HTR-8/SVneo (cell line): Measurements from ENCODE around the gene SRI.
"Not testable (repeated sequence)": the region's sequence is repeated elsewhere in the genome, so short reads cannot be mapped to it uniquely, and the experiment has no call there.

Experiments used
- DNase-seq: peaks from one replicate; pipeline ENCODE4 v3.0.0; 2011; ENCODE audit warnings: low spot score, mixed read lengths; ENCODE audit not compliant: insufficient read length
- FAIRE-seq: peaks from 2 replicates; lab custom pipeline; 2011; peaks lifted over from hg19 to GRCh38; lab: Jason Lieb, UNC

Gene SRI

DNA sequence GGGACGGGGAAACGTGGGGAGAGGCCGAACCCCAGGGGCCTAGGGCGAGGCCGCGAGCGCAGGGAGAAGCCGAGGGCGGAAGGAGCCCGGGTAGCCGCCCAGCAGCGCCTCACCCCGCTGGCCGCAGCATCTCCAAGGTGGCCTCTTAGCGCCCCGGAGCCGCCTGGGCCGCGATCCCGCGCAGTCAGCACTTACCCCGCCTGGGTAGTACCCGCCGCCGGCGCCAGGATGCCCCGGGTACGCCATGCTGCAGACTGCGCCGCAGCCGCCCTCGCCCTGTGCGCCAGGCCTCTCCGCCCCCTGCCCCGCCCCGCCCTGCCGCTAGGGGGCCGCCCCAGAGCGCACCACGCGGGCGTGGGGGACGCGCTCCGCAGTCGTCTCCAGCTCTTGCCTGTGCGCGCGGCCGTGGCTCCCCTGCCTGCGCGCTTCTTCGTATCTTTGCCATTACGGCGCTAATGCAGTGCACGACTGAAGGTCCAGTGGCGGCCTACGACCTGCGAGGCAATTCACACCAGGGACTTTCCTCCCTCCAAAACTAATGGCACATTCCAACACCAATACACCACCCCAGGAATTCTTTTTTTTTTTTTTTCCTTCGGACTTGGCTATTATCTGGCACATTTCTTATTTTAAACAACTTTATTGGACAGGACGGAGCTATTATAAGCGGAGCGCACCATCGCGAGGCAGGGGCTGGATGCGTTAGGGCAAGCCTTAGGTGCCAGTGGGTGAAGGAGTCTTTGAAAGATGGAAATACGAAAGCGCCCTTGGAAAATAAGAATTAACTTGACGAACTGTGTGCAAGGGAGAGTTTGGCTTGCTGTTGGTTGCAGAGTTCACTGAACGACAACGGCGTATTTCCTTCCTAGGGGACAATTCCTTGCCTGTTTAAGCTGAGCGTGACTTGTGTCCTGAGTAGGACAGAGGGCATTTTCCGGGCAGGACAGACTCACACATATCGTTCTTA lies at the start of gene SRI:
Gene SRI (minus strand): TSS at position 258 of the 967 bp plus-strand sequence. CDS start 12 bp downstream, at position 246.
- DNase-seq = peak; percentile 55
- FAIRE-seq = no peak

GRCh38 chr7:88269586-88269985 lies 49.7 kb upstream of the SRI start:
- DNase-seq (no peak), FAIRE-seq (no peak)

DNA sequence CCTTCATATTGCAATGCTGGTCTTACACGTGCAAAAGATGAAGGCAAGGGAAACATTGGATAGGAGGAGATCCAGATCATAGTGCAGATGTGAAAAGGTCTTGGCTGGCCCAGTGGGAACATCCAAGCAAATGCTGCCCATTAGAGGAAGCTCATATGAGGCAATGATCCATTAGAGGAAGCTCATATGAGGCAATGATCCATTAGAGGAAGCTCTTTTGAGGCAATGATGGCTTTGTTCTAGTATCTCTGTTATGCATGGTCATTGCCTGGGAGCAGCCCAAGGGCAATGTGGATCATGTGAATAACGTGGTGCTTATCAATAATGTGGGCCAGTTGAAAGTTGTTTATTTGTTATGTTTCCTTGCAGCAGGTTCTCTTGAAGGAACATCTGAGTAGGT lies 49.0 kb upstream of the SRI start:
- DNase-seq (no peak), FAIRE-seq (no peak)

GRCh38 chr7:88268051-88268450 lies 48.2 kb upstream of the SRI start:
- FAIRE-seq (no peak), DNase-seq (no peak)

DNA sequence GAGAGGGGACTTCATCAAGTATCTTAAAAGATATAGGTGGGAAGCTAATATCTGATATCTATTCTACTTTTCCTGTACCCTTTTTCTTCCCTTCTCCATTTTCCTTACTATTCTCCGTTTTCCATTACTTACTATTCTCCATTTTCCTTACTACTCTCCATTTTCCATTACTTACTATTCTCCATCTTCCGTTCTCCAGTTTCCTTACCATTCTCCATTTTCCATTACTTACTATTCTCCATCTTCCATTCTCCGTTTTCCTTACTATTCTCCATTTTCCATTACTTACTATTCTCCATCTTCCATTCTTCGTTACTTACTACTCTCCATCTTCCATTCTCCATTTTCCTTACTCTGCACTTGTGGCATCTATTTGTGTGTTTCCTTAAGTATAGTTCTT lies 47.6 kb upstream of the SRI start:
- FAIRE-seq (no peak), DNase-seq (no peak)

DNA sequence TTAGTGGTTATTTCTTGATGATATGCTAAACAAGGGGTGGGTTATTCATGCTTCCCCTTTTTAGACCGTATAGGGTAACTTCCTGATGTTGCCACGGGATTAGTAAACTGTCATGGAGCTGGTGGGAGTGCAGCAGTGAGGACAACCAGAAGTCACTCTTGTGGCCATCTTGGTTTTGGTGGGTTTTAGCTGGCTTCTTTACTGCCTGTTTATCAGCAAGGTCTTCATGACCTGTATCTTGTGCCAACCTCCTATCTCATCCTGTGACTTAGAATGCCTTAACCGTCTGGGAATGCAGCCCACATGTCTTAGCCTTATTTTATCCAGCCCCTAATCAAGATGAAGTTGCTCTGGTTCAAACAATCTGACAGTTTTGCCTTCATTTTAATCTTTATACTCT lies 45.1 kb upstream of the SRI start:
- DNase-seq, FAIRE-seq: not testable (repeated sequence)

DNA sequence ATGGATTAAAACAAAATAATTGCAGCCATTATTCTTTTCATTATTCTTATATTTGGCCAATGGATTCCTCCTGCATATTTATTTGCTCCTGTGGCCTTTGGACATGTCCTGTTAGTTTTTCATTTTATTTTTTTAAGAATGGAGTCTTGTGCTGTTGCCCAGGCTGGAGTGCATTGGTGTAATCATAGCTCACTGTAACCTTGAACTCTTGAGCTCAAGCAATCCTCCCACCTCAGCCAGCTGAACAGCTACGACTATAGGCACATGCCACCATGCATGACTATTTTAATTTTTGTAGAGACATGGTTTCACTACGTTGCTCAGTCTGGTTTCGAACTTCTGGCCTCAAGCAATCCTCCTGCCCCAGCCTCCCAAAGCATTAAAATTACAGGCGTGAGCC lies 42.7 kb upstream of the SRI start:
- FAIRE-seq (no peak), DNase-seq (no peak)

GRCh38 chr7:88260719-88261118 lies 40.9 kb upstream of the SRI start:
- DNase-seq (no peak), FAIRE-seq (no peak)

GRCh38 chr7:88259656-88260380 lies 40.0 kb upstream of the SRI start:
- no peak for FAIRE-seq
- no peak for DNase-seq

GRCh38 chr7:88258296-88258695 lies 38.5 kb upstream of the SRI start:
- not testable (repeated sequence) for DNase-seq, FAIRE-seq

- DNase-seq (no peak), FAIRE-seq (no peak)
Observed at GRCh38 chr7:88256906-88257305, 37.1 kb upstream of the SRI start.

GRCh38 chr7:88254721-88255424 lies 35.0 kb upstream of the SRI start:
- FAIRE-seq = no peak
- no peak for DNase-seq

GRCh38 chr7:88253640-88254039 lies 33.8 kb upstream of the SRI start:
- FAIRE-seq (no peak), DNase-seq (no peak)

GRCh38 chr7:88244258-88244657 lies 24.4 kb upstream of the SRI start:
- FAIRE-seq (no peak), DNase-seq (no peak)

DNA sequence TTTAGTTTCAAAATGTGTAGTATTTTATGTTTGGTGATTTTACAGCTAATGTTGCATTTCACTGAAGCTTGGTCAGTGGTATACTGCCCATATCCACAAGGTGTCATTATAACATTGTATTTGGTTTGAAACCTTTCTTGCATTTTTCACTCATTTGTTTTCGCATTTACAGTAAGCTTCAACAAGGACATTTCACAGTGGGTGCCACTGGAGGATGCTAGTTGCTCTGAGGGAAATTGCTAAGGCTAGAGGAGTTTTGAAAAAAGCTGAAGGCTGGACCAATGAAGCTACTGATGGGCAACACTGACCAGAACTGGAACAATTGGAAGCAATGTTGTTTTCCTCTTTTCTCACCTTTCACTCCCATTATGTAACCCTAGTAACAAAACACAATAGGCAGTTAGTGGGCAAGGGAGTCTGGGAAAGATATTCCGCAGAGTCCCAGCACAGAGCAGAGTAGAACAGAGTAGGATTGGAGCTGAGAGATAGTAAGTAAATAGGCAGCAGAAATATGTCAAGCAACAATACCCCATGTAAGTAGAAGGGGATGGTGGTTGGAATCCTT lies 23.6 kb upstream of the SRI start:
- no peak for DNase-seq

DNA sequence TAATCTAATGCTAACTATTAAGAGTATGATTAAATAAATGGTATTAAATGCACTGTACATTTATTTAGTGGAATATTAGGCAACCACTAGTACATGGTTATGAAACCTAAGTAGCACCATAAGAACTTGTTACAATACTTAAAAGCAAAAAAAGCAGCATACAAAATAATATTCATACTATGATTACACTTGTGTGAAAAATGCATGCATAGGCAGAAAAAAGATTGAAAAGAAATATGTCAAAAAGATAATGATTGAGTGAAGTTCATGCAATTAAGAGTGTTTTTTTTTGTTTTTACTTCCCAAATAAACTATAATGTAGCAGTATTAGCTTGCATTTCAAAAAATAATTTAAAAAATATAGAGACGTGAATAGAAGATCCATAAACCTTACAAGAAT lies 20.0 kb upstream of the SRI start:
- FAIRE-seq (no peak), DNase-seq (no peak)

More for the DNA sequence above, 23.6 kb upstream of the SRI start:
- FAIRE-seq = no peak

DNA sequence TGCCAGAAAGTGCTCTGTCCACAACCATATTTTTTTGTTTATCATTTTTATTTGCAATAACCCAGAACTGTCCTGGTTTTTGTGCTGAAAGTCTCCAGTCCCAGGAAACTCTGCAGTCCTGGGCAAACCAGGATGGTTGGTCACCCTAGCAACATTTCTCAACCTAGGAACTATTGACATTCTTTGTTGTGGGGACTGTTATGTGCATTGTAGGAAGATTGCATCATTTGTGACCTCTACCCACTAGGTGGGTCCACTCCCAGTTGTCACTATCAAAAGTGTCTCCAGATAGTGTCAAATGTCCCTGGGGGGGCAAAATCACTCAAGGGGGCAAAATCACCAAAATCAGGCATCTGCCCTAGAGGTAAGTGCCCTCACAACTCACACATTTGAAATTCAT lies 14.0 kb upstream of the SRI start:
- DNase-seq (no peak), FAIRE-seq (no peak)

DNA sequence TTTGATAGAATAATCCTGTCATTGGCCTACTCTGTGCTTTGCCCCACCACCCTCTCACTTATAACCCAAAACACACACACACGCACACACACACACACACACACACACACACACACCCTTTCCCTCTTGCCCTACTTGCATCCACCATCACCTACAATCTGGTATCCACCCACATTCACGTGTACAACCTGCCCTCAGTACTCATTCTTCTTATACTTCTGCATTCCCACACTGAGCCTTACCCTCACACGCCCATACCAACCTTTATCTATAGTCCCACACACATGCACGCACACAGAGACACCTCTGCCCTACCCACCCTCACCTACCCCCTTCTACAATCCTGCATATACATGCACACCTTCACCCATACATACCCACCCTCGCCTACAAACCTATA lies 10.8 kb upstream of the SRI start:
- DNase-seq (no peak), FAIRE-seq (no peak)

GRCh38 chr7:88229302-88229995 lies 9.6 kb upstream of the SRI start:
- FAIRE-seq (no peak), DNase-seq (no peak)
